OCI-LY1 (cell line): ENCODE measurements around the gene LTF.

Source experiments
- H2AFZ ChIP-seq: fragments of 200-600 bp; sonication (generic), shearing (Covaris generic); 2 replicates; pipeline ENCODE4 v1.6.0; 2014; ENCODE audit warnings: antibody characterized with exemption, mild to moderate bottlenecking, low read length
- H3F3A ChIP-seq: fragments of 200-600 bp; sonication (generic), shearing (Covaris generic); 2 replicates; pipeline ENCODE4 v1.6.0; 2014; ENCODE audit warnings: mild to moderate bottlenecking, antibody characterized with exemption, low read length, moderate library complexity; ENCODE audit not compliant: insufficient read depth
- H3K27ac ChIP-seq: fragments of 200-600 bp; sonication (generic); 2 replicates; pipeline ENCODE4 v1.5.1; 2014; ENCODE audit warnings: low read length, mixed run types, mild to moderate bottlenecking, low read depth; ENCODE audit not compliant: poor library complexity, severe bottlenecking
- H3K27me3 ChIP-seq: fragments of 200-600 bp; sonication (generic); 2 replicates; pipeline ENCODE4 v1.6.0; 2014; ENCODE audit warnings: antibody characterized with exemption, mild to moderate bottlenecking, low read length, moderate library complexity; ENCODE audit not compliant: insufficient read depth
- H3K36me3 ChIP-seq: fragments of 200-600 bp; sonication (generic); 2 replicates; pipeline ENCODE4 v1.6.1; 2014; ENCODE audit warnings: mild to moderate bottlenecking, antibody characterized with exemption, low read length, moderate library complexity, mixed read lengths; ENCODE audit not compliant: insufficient read depth
- H3K4me1 ChIP-seq: fragments of 200-600 bp; sonication (generic); 2 replicates; pipeline ENCODE4 v1.5.1; 2014; ENCODE audit warnings: mild to moderate bottlenecking, low read length, moderate library complexity; ENCODE audit not compliant: insufficient read depth, severe bottlenecking
- H3K4me2 ChIP-seq: fragments of 200-600 bp; sonication (generic), shearing (Covaris generic); 2 replicates; pipeline ENCODE4 v1.6.1; 2014; ENCODE audit warnings: low read length
- H3K4me3 ChIP-seq: fragments of 200-600 bp; sonication (generic); 2 replicates; pipeline ENCODE4 v1.5.1; 2014; ENCODE audit warnings: low read length, low read depth, mild to moderate bottlenecking, mixed read lengths; ENCODE audit not compliant: poor library complexity, severe bottlenecking
- H3K79me2 ChIP-seq: fragments of 200-600 bp; shearing (Covaris generic); 2 replicates; pipeline ENCODE4 v1.6.1; 2016; ENCODE audit warnings: mixed run types, low read length, mixed read lengths; ENCODE audit not compliant: insufficient read depth
- H3K9ac ChIP-seq: fragments of 200-600 bp; sonication (generic), shearing (Covaris generic); 2 replicates; pipeline ENCODE4 v1.6.1; 2014; ENCODE audit warnings: mild to moderate bottlenecking, low read length, mixed read lengths
- H3K9me2 ChIP-seq: fragments of 200-600 bp; sonication (generic), shearing (Covaris generic); 2 replicates; pipeline ENCODE4 v1.6.1; 2014; ENCODE audit warnings: low read depth, mild to moderate bottlenecking, low read length, mixed read lengths
- H3K9me3 ChIP-seq: fragments of 200-600 bp; shearing (Covaris generic); 2 replicates; pipeline ENCODE4 v1.6.1; 2014; ENCODE audit warnings: low read length, mixed read lengths
- H4K20me1 ChIP-seq: fragments of 200-600 bp; sonication (generic), shearing (Covaris generic); 2 replicates; pipeline ENCODE4 v1.6.0; 2016; ENCODE audit warnings: mild to moderate bottlenecking, low read length; ENCODE audit not compliant: insufficient read depth
- EZH2 ChIP-seq: fragments of 200-600 bp; sonication (generic), shearing (Covaris generic); IDR thresholded peaks from 2 replicates; pipeline ENCODE4 v1.8.0; 2017; ENCODE audit warnings: borderline replicate concordance, mixed run types, mild to moderate bottlenecking, antibody characterized with exemption, low read length, moderate library complexity, mixed read lengths
- TF ChIP-seq, protein P1 (sequence below): fragments of 200-600 bp; sonication (generic), shearing (Covaris generic); IDR thresholded peaks from 2 replicates; pipeline ENCODE4 v1.5.1; 2017; ENCODE audit warnings: mild to moderate bottlenecking, antibody characterized with exemption, low read length, moderate library complexity, mixed read lengths

The LTF gene

DNA sequence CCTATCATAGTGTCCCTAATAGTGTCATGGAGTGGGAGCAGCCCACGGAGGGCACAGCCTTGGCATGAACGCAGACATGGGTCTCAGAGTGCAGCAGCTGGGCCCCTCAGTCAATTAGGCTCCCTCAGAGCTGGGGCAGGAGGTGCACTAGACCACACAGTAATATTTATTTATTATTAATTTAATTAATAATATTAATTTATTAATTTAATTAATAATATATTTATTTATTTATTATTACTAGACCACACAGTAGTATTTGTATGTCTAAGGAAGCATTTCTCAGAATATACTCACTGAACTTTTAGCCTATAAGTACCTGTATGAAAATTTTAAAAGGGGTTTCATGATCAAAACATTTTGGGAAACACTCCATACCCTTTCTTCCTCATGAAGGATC, 63.1 kb downstream of the LTF start:
- Histone ChIP-seq H3K4me2 (no peak overlapping the region), H3K27ac (no peak overlapping the region), H2AFZ (no peak overlapping the region), H3F3A (no peaks in the 10 kb centered on the region), H3K9me2 (no peaks in the 10 kb centered on the region), H3K79me2 (no peaks in the 10 kb centered on the region), H4K20me1 (no peaks in the 10 kb centered on the region), H3K4me3 (no peak overlapping the region), H3K9me3 (no peaks in the 10 kb centered on the region), H3K4me1 (no peaks in the 10 kb centered on the region), H3K27me3 (0 out of 2 replicates have a peak, but pooled peaks cover 4% of the 10 kb centered on the region), H3K36me3 (no peaks in the 10 kb centered on the region), H3K9ac (no peak overlapping the region)
- TF ChIP-seq EZH2, result no peak
- TF ChIP-seq, protein P1, sequence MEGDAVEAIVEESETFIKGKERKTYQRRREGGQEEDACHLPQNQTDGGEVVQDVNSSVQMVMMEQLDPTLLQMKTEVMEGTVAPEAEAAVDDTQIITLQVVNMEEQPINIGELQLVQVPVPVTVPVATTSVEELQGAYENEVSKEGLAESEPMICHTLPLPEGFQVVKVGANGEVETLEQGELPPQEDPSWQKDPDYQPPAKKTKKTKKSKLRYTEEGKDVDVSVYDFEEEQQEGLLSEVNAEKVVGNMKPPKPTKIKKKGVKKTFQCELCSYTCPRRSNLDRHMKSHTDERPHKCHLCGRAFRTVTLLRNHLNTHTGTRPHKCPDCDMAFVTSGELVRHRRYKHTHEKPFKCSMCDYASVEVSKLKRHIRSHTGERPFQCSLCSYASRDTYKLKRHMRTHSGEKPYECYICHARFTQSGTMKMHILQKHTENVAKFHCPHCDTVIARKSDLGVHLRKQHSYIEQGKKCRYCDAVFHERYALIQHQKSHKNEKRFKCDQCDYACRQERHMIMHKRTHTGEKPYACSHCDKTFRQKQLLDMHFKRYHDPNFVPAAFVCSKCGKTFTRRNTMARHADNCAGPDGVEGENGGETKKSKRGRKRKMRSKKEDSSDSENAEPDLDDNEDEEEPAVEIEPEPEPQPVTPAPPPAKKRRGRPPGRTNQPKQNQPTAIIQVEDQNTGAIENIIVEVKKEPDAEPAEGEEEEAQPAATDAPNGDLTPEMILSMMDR, result no peak

DNA sequence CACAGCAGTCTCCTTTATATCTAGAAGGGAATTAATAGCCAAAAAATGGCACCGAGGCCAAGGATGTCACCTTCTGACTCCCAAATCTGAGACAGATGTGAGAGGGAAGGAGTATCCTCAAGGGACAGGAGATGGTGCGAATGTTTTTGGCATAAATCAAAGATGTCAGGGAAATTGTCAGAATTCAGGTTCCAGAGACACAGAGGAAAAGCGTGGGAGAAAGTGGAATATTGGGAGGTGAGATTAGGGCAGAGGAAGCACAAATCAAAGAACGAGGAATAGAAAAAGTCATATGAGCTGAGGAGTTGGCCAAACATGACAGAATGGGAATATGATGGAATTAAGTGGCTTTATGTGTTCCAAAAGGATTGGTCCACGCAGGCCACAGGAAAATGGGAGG, 63.9 kb downstream of the LTF start:
- Histone ChIP-seq H3K27ac (no peak overlapping the region), H3K9me3 (no peaks in the 10 kb centered on the region), H3K36me3 (no peaks in the 10 kb centered on the region), H2AFZ (no peak overlapping the region), H3K4me2 (no peak overlapping the region), H4K20me1 (no peaks in the 10 kb centered on the region), H3K4me1 (no peaks in the 10 kb centered on the region), H3K79me2 (no peaks in the 10 kb centered on the region), H3F3A (no peaks in the 10 kb centered on the region), H3K9me2 (no peaks in the 10 kb centered on the region), H3K4me3 (no peak overlapping the region), H3K27me3 (0 out of 2 replicates have a peak, but pooled peaks cover 4% of the 10 kb centered on the region), H3K9ac (no peak overlapping the region)
- TF ChIP-seq EZH2, result no peak
- TF ChIP-seq, protein P1, result no peak

GRCh38 chr3:46400000-46400734, 64.5 kb downstream of the LTF start:
- no peak overlapping the region for H2AFZ ChIP-seq
- H3K27me3 ChIP-seq, result 0 out of 2 replicates have a peak, but pooled peaks cover 4% of the 10 kb centered on the region
- H3F3A ChIP-seq, result no peaks in the 10 kb centered on the region
- H3K9me2 ChIP-seq, result no peaks in the 10 kb centered on the region
- no peaks in the 10 kb centered on the region for H3K79me2 ChIP-seq
- no peak overlapping the region for H3K27ac ChIP-seq
- H3K4me2 ChIP-seq, result no peak overlapping the region
- H3K4me1 ChIP-seq, result no peaks in the 10 kb centered on the region
- H3K9ac ChIP-seq, result no peak overlapping the region
- H3K36me3 ChIP-seq, result no peaks in the 10 kb centered on the region
- TF ChIP-seq EZH2, result no peak
- TF ChIP-seq, protein P1, result no peak
- no peak overlapping the region for H3K4me3 ChIP-seq
- H3K9me3 ChIP-seq, result no peaks in the 10 kb centered on the region
- H4K20me1 ChIP-seq, result no peaks in the 10 kb centered on the region
